Right ventricle myocardium superior (tissue), 1 donor: ENCODE measurements around the gene FAF1. TPM values are rescaled to one million over a fixed set of nuclear protein-coding genes. Genes with fewer than 3 reads are reported as not detected.
"Not testable (repeated sequence)": the region's sequence is repeated elsewhere in the genome, so short reads cannot be mapped to it uniquely, and the experiment has no call there.

ENCODE experiments used
- ATAC-seq: fragments of 200-7000 bp; cut with Tn5 transposase; one replicate; pipeline ENCODE4 v1.9.1; 2020; ENCODE audit warnings: mild to moderate bottlenecking; ENCODE audit not compliant: poor library complexity
- DNase-seq: peaks from one replicate; pipeline ENCODE4 v3.0.0-alpha.2; 2020
- intact Hi-C: fragments of 100-400 bp; cut with DNase I; formaldehyde crosslinking; loops from one replicate; pipeline ENCODE4 v1.11.2; 2022
- long read RNA-seq: library from polyadenylated mRNA; unstranded; transcript quantifications from one replicate; pipeline ENCODE4 v2.0.0, GENCODE V29; 2021
- total RNA-seq: library from RNA; stranded (reverse); fragmentation: NEBNext Ultra II Directional; extraction: Animal tissue kit (Norgen Biotek cat#: 25700); gene quantifications from one replicate; pipeline ENCODE4 v1.2.1, GENCODE V29; 2021
- donor health status: DM: no; HTN: yes; CAD: no; lungs with severe emphysema.

Gene FAF1
- 88.1 TPM for total RNA-seq
- long read RNA-seq, full-length matches to known transcripts: 177 of 199 reads
- long read RNA-seq, partial matches to known transcripts: 10 of 199 reads
- long read RNA-seq, other reads (novel, unspliced or antisense): 12 of 199 reads

DNA sequence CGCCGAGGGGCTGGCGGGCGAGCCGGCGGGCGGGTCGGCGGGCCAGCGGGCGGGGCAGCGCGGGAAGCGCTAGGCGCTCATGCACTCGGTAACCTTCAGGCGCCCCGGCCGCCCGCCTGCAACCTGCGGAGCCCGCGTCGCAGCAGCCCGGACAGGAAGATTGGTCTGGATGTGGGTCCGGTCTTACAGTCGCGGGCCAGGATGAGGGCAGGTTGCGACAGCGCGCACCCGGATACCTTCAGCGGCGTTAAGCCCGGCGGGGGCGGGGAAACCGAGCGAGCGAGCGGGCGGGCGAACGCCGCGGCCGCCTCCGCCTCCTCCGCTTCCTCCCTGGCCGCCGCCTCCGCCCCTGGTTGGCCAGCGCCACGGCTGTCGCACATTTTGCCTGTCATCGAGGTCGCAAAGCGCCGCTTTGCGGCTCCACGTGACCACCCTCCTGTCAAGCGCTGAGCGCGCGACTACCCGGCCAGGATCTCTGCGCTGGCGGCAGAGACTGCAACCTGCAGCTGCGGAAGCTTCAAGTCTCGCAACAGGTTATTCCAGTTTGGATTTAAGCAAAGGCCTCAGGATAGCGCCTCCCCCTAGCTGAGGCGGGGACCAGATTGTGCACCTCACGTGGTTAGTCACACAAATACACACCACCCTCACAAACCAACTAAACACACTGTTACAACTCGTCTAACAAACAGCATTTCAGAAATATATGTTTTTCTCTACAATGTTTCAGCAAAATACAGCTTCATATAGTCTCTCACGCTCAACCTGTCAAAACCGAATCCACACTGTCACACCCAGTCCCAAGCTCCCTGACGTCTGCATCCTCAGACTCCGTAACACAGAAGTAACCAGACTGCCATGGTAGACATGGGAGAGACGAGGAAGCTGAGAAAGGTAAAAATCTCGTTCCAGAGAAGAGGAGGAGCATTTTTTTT lies at the start of gene FAF1:
Gene FAF1 (minus strand): TSS at position 355 of the 932 bp plus-strand sequence. CDS start 456 bp downstream, outside the sequence.
- intact Hi-C loops: loop anchor here (10.0 kb wide), 1 partner anchor 185 kb away; no protein-coding TSS in a partner anchor
- ATAC-seq (peak; percentile 99), DNase-seq (peak; percentile 98)

DNA sequence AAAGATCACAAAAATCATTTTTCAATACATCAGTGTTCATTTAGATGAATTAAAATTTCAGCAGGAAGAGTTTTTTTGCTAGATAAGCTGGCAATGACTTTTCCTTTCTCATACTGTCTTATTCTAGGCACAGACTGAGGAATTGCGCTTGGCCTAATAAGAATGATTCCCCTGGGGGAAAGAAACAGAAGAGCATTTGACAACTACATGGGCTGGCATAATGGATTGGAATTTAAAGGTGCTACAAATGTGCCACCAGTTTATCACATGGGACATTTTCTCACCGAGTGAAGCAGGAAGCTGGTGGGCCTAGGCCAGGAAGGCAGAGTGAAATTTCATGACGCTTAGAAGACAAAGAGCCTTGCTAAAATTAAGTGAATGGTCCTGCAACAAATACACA lies 49.3 kb upstream of the FAF1 start:
- no peak for ATAC-seq
- DNase-seq: no peak
- intact Hi-C loops: no loop called here

DNA sequence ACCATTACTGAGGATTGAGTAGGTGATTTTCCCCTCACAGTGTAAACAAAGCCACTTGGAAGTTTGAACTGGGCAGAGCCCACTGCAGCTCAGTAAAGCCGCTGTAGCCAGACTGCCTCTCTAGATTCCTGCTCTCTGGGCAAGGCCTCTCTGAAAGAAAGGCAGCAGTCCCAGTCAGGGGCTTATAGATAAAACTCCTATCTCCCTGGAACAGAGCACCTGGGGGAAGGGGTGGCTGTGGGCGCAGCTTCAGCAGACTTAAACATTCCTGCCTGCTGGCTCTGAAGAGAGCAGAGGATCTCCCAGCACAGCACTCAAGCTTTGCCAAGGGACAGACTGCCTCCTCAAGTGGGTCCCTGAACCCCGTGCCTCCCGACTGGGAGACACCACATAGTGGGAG lies 45.5 kb upstream of the FAF1 start:
- DNase-seq, ATAC-seq, intact Hi-C loops: not testable (repeated sequence)

DNA sequence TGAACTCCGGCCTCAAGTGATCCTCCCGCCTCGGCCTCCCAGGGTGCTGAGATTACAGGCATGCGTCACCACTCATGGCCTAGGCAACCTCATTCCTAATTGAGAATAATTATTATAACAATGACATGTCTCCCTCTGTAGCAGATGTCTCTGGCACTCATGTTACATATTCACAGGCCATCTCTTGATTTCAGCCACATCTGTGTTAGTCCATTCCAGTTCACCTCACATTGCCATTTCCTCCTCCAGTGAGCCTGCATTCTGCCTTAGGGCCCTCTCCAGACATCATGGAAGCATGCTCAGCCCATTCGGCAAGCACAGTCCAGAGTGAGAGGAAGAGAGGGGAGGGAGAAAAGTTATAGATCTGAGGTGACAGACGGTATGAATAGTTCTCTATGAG lies 42.4 kb upstream of the FAF1 start:
- intact Hi-C loops: no loop called here
- DNase-seq (no peak), ATAC-seq (no peak)

DNA sequence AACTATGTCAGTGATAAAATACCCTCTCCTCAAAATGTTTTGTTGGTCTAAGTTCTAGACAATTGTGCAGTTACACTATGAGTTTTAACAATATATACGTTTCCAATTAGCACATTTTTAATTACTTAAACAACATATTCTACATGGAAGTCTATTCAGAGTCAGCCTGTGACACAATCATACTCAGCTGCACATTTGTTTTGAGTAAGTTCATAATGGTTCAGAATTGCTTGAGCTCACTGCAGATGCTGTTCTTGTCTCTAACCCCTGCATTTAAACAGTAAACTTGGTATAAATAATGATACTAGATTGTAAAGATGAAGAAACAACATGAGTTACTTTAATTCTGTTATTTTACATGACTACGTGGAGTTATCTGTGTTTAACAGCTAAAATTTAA lies 40.6 kb upstream of the FAF1 start:
- no peak for ATAC-seq
- intact Hi-C loops: no loop called here
- no peak for DNase-seq

DNA sequence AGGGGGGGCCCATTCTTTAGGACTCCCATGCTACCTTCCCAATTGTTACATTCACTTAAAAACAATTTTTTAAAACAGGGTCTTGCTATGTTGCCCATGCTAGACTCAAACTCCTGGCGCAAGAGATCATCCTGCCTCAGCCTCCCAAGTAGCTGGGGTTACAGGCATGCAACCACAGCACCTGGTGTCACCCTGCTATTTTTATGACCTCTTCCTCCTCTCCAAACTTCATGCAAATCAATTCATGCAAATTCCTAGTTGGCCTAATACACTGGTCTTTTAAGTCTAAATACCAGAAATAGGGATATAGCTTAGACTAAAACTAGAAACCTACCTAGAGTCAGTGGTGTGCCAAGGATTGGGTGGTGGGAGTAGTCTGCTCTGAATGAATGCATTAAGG lies 40.1 kb upstream of the FAF1 start:
- DNase-seq (no peak), ATAC-seq (no peak)
- intact Hi-C loops: no loop called here

DNA sequence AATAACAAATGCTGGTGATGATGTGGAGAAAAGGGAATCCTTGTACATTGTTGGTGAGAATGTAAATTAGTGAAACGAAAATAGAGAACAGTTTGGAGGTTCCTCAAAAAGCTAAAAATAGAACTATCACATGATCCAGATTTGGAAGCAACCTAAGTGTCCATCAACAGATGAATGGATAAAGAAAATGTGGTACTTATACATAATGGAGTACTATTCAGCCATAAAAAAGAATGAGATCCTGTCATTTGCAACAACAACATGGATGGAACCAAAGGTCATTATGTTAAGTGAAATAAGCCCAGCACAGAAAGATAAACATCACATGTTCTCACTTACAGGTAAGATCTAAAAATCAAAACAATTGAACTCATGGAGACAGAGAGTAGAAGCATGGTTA lies 39.3 kb upstream of the FAF1 start:
- ATAC-seq, DNase-seq, intact Hi-C loops: not testable (repeated sequence)

DNA sequence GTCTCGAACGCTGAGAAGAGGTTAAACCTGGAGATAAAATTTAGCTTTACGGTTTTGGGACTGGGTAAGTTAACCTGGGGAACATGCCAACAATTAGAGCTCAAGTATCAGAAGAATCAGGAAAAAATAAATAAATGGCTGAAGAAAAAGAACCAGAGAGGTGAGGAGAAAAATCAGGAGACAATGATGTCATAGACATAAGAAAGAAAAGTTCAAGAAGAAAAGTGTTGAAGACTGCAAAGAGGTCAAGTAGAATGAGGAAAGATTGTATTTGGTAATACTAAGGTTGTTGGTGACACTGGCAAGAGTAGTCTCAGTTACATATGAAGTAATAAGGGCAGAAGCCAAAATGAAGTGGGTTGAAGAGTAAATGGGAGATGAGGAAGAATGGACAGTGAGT lies 36.0 kb upstream of the FAF1 start:
- ATAC-seq (no peak), DNase-seq (no peak)
- intact Hi-C loops: no loop called here

DNA sequence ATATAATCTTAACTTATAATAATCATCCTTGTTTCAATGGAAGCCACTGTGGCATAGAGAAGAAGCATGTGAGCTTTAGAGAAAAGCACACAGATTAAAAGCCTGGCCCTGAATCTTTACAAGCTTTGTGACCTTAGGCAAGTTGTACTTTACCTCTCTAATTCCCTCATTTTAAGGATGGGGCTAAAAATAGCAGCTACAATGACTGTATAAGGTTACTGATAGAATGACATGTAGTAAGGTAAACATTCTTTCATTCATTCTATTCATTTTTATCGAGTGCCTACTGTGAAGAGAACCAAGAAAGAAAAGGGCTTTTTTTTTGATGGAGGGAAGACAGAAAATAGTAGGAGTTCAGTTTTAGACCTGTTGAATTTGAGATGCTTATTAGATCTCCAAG lies 35.6 kb upstream of the FAF1 start:
- no peak for ATAC-seq
- intact Hi-C loops: no loop called here
- no peak for DNase-seq

DNA sequence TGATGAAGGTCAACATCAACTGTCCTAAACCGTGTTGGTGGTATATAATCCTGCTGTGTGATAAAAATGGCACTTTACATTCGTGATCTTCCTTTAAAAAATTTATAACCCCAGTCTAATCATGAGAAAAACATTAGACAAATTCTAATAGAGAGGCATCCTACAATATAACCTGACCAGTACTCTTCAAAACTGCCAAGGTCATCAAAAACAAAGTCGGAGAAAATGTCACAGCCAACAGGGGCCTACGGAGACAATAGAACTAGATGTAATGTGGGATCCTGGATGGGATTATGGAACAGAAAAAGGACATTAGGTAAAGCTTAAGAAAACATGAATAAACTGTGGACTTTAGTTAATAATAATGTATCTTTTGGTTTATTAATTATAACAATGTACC lies 34.9 kb upstream of the FAF1 start:
- ATAC-seq (no peak), DNase-seq (no peak)
- intact Hi-C loops: no loop called here

DNA sequence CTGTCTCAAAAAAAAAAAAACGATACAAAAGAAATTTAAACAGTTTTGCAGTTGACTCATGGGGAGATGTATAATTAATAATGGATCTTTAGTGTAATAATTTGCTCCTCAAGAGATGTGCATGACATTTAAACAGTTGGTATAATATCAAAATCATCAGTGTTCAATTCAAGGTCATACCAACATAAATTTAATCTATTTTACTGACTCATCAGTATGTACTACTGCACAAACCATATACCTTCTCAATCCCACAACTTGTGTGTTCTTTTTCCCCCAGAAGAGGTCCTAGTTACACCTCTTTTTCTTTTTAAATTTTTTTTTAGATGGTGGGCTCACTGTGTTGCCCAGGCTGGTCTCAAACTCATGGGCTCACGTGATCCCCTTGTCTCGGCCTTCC lies 33.6 kb upstream of the FAF1 start:
- intact Hi-C loops: no loop called here
- DNase-seq (no peak), ATAC-seq (no peak)

DNA sequence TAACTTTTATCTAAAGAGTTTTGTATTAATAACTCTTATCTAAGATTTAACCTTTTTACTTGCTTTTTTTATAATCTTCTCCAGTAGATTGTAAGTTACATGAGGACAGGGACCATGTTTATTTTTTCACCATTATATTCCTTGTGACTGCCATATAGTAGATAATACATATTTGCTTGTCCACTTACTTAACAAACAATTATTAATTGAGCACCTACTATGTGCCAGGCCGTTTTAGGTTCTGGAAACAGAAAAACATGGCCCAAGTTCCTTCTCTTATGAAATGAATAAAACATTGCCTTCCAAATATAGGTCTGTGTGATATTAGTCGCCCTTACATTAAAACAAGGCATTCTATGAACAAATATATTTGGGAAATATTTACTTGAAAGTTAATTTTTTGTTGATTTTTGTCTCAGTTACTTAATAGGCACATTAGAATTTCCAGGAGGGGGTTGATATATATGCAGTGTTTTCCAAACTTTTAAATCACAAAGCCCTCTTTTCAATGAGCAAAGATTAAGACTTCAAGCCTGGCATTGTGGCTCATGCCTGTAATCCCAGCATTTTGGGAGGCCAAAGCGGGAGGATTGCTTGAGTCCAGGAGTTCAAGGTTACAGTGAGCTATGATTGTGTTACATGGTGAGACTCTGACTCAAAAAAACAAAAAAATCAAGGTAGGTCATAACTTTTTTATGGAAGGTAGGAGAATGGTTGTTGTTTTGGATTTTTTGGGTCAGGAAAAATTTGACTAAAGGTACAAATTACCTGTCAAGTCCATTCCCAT lies 32.7 kb upstream of the FAF1 start:
- DNase-seq: no peak
- intact Hi-C loops: no loop called here
- no peak for ATAC-seq

DNA sequence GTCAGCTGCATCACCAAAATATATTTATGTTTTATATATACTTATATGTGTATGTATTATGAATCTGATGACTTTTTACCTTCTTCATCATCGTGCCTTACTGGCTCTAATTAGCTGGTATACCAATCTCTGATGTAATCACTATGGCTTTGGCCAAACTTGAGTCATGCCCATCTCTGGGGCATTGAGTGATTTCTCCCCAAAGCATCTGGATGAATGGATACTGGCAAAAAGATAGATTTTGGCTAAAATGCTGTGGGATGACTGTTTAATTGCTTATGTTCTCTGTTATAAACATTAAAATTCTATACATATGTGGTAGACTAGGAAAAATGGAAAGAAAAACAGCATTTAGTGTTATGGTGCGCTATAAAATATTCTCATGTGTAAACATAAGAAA lies 29.6 kb upstream of the FAF1 start:
- ATAC-seq (no peak), DNase-seq (no peak)
- intact Hi-C loops: no loop called here

DNA sequence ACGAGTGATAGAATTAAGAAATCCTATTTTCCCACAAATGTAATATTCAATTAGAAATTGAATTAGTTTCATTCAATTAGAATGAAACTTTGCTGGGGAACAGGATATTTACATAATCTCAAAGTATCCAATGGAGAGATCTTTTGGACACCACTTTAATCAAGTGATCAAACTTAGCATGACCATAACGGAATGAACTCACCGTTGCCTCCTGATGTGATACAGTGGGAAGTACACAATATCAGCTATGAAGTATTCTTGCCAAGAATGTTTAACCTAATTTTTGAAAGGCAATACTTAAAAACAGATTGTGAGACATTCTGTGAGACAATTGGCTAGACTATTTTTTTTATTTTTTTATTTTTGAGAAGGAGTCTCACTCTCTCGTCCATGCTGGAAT lies 26.6 kb upstream of the FAF1 start:
- DNase-seq (no peak), ATAC-seq (no peak)
- intact Hi-C loops: no loop called here

DNA sequence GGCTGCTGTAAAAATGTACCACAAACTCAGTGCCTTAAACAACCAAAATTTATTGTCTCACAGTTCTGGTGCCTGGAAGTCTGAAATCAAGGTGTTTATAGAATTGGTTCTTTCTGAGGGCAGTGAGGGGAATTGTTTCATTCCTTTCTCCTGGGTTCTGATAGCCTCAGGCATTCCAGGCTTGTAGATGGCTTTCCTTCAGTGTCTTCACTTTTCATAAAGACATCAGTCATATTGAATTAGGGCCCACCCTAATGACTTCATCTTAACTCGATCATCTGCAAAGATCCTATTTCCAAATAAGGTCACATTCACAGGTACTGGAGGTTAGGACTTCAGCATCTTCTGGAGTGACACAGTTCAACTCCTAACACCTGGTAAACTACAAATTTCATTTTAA lies 25.0 kb upstream of the FAF1 start:
- ATAC-seq: no peak
- intact Hi-C loops: no loop called here
- DNase-seq: no peak

DNA sequence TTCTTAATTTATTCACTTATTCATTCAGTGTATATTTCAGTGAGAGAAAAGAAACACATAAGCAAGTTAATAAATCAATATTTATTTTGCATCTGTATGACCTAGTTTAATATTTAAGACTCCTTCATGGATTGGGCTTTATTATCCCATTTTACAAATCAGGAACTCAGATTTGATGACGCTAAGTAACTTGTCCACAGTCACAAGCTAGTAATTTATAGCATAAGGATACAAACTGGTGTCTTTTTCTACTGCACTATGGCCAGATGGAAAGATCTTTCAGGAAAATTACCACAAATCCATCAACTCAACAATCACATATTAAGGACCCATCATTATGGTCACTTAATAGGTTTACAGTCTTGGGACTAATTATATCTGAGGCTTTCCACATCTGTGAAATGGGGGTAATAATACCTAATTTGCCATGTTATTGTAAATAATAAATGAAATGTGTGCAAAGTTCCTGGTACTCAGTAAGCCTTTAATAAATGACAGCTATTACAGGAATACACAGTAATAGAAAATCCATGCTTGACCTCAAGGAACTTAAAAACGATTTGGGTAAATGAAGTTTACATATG lies 23.2 kb upstream of the FAF1 start:
- intact Hi-C loops: no loop called here
- ATAC-seq (no peak), DNase-seq (no peak)

DNA sequence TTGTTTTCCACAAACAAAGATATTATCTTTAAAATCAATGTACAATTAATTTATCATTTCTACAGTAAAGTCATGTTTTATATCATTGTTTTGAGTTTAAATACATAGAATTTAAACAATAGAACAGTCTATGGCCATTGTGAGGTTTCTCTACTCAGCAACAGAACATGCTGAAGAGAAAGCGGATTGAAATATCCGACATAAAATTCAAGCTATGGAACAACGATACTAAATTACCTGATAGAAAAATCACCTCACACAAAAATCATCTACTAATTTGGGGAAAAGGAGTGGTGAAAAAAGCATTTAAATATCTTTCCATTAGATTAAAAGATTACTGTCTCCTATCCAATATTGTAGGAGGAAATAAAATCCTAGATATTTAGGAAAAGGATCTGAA lies 22.5 kb upstream of the FAF1 start:
- DNase-seq (no peak), ATAC-seq (no peak)
- intact Hi-C loops: no loop called here

DNA sequence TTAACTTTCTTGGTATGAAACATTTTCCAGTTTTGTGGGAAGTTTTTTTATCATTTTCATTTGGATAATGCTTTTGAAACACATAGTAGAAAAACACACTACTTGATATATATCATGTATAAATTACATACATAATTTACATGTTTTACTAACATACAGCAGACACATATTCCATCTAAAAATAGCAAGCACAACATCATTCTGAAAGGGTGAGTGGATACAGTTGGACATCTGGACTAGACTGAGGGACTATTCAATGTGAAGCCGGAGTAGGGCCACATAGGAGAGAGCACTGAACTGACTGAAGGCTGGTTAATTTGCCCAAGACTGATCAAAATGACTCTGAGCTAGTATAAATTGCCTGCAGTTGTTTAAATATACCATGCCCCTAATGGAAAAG lies 21.7 kb upstream of the FAF1 start:
- intact Hi-C loops: no loop called here
- no peak for DNase-seq
- ATAC-seq: no peak

DNA sequence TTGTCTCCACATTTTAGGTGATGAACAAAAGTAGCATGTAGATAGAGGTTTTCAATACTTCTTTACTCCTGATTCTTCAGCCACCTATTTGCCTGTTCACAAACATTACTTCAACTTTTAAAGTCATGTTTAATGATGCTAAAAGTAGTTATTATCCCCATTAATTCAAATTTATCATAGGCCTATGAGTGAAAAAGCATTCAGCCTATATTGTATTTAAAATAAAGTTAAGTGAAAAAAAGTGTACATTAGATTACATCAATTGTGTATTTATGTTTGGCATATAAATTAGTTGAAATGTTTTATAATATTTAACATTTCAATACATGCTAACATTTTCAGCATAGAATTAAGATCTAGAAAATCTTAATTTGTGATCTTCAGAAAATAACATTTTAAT lies 20.4 kb upstream of the FAF1 start:
- ATAC-seq: no peak
- intact Hi-C loops: no loop called here
- DNase-seq: no peak
